Psoas muscle (tissue), 8 donors: ENCODE data around the gene NEUROG3. TPM values are rescaled to one million over a fixed set of nuclear protein-coding genes. Genes with fewer than 3 reads are reported as not detected.

ENCODE experiments used
- ATAC-seq, 4 donors: fragments of 200-7000 bp; cut with Tn5 transposase; one replicate each; pipeline ENCODE4 v1.9.1; 2020; ENCODE audit warnings: moderate library complexity in 3 of 4, mild to moderate bottlenecking in 2 of 4
- DNase-seq, 2 donors: peaks; one replicate each; pipeline ENCODE4 v3.0.0-alpha.2; 2020
- H3K27ac ChIP-seq: fragments of 200-600 bp; one replicate; pipeline ENCODE4 v1.8.0; 2022
- H3K27me3 ChIP-seq, 3 donors: fragments of 200-600 bp in 1 of 3; one replicate each; pipeline versions ENCODE4 v1.6.1 to v1.8.0; 2013 to 2022; ENCODE audit warnings: low read length in 2 of 3, mild to moderate bottlenecking in 2 of 3, moderate library complexity in 1 of 3; ENCODE audit not compliant: insufficient read depth in 3 of 3
- H3K36me3 ChIP-seq, 2 donors: fragments of 200-600 bp in 1 of 2; one replicate each; pipeline versions ENCODE4 v1.6.1 to v1.8.0; 2013 to 2022; ENCODE audit warnings: low read depth in 1 of 2, mild to moderate bottlenecking in 1 of 2, moderate library complexity in 1 of 2; ENCODE audit not compliant: insufficient read depth in 1 of 2
- H3K4me1 ChIP-seq: fragments of 200-600 bp; one replicate; pipeline ENCODE4 v1.8.0; 2022
- H3K4me3 ChIP-seq: fragments of 200-600 bp; one replicate; pipeline ENCODE4 v1.8.0; 2022; ENCODE audit warnings: mild to moderate bottlenecking
- H3K9me3 ChIP-seq: fragments of 200-600 bp; one replicate; pipeline ENCODE4 v1.8.0; 2022
- WGBS, 3 donors: extraction: QIAGEN DNeasy Blood & Tissue Kit; methylation state at CpG; one replicate each; pipeline versions ENCODE4 v1.1.6 to v1.1.7; 2013; 5-methylcytosine and 5-hydroxymethylcytosine counted together
- intact Hi-C, 2 donors: fragments of 100-400 bp; cut with DNase I; formaldehyde crosslinking; loops; one replicate each; pipeline versions ENCODE4 v1.11.0 to v1.14.2; 2022
- polyA plus RNA-seq, 3 donors: library from polyadenylated mRNA; stranded (reverse); fragments of 200-250 nt; gene quantifications; one replicate each; pipeline ENCODE4 v1.2.3, GENCODE V29; 2013
- total RNA-seq, 4 donors: library from RNA; stranded (reverse); fragmentation: NEBNext Ultra II Directional in 2 of 4; extraction: Animal tissue kit (Norgen Biotek cat#: 25700) in 2 of 4; gene quantifications; one replicate each; pipeline versions ENCODE4 v1.2.1 to v1.2.4, GENCODE V29; 2021 to 2023
- TF ChIP-seq, protein P1 (sequence below): fragments of 200-600 bp; IDR thresholded peaks from one replicate; pipeline ENCODE4 v1.8.0; 2022; ENCODE audit warnings: antibody characterized with exemption
- donor health status: healthy with polysubstance abuse.
- donor health status: DM: no; HTN: no; CAD: no; lungs with moderate emphysema.
- donor health status: Bipolar disorder and iron deficiency.
- donor health status: healthy.
- donor health status: DM: yes; HTN: yes; CAD: no.
- donor health status: DM: no; HTN: no; CAD: no.
- donor health status: DM: no; HTN: no; CAD: no.
- donor health status: DM: yes; HTN: yes; CAD: no.

Gene NEUROG3
- total and polyA plus RNA-seq, 7 donors: 0.01 TPM; not detected in 6

- H3K4me3 ChIP-seq: no peak overlapping the region
- 60 to 68% (median 62%) methylated on average over 5 of the region's 5 CpGs for WGBS, 3 donors
- intact Hi-C loops: no loop called here
- H3K9me3 ChIP-seq: no peaks in the 10 kb centered on the region
- H3K27ac ChIP-seq: no peak overlapping the region
- ATAC-seq (no peak), DNase-seq (no peak)
- H3K4me1 ChIP-seq: no peaks in the 10 kb centered on the region
- TF ChIP-seq, protein P1, sequence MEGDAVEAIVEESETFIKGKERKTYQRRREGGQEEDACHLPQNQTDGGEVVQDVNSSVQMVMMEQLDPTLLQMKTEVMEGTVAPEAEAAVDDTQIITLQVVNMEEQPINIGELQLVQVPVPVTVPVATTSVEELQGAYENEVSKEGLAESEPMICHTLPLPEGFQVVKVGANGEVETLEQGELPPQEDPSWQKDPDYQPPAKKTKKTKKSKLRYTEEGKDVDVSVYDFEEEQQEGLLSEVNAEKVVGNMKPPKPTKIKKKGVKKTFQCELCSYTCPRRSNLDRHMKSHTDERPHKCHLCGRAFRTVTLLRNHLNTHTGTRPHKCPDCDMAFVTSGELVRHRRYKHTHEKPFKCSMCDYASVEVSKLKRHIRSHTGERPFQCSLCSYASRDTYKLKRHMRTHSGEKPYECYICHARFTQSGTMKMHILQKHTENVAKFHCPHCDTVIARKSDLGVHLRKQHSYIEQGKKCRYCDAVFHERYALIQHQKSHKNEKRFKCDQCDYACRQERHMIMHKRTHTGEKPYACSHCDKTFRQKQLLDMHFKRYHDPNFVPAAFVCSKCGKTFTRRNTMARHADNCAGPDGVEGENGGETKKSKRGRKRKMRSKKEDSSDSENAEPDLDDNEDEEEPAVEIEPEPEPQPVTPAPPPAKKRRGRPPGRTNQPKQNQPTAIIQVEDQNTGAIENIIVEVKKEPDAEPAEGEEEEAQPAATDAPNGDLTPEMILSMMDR: no peak
- no peaks in the 10 kb centered on the region for H3K36me3 ChIP-seq
- H3K27me3 ChIP-seq: peaks cover 7 to 53% (median 8%) of the 10 kb centered on the region in 3 donors
Observed at GRCh38 chr10:69562731-69563254, 10.4 kb downstream of the NEUROG3 start.

DNA sequence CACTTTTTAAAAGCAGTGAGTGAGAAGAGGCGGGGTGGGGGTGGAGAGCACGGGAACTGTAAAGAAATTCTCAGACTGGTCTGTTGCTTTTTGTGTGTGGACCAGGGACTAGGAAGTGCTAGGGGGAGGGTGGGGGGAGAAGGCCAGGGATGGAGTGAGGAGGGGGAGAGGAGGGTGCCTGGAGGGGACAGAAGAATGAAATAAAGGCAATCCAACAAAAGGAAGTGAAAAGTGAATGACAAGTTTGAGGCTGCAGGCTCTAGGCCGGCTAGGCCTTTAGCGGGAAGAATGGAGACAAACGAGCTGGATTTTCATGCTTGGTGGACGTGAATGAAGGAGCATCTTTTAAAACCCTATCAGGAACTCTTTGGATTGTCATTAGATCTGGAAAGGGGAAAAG lies 13.7 kb downstream of the NEUROG3 start:
- H3K27ac ChIP-seq: no peak overlapping the region
- TF ChIP-seq, protein P1: no peak
- H3K36me3 ChIP-seq: no peaks in the 10 kb centered on the region
- H3K27me3 ChIP-seq: peaks cover 0 to 21% (median 5%) of the 10 kb centered on the region in 3 donors
- intact Hi-C loops: no loop called here
- no peaks in the 10 kb centered on the region for H3K9me3 ChIP-seq
- no peaks in the 10 kb centered on the region for H3K4me1 ChIP-seq
- no peak for ATAC-seq
- no peak for DNase-seq
- no peak overlapping the region for H3K4me3 ChIP-seq
- 33 to 43% (median 38%) methylated on average over 5 to 6 of the region's 6 CpGs for WGBS, 3 donors

GRCh38 chr10:69558559-69558958 lies 14.7 kb downstream of the NEUROG3 start:
- ATAC-seq (no peak), DNase-seq (no peak)
- Histone ChIP-seq H3K9me3 (no peaks in the 10 kb centered on the region), H3K27me3 (peaks cover 0 to 25% (median 5%) of the 10 kb centered on the region in 3 donors), H3K36me3 (no peaks in the 10 kb centered on the region), H3K4me1 (no peaks in the 10 kb centered on the region), H3K27ac (no peak overlapping the region), H3K4me3 (no peak overlapping the region)
- intact Hi-C loops: no loop called here
- TF ChIP-seq, protein P1: no peak
- WGBS, 3 donors: 81 to 92% (median 90%) methylated on average over 2 of the region's 2 CpGs

- TF ChIP-seq, protein P1: no peak
- no peak for DNase-seq
- Histone ChIP-seq H3K9me3 (peaks cover 13% of the 10 kb centered on the region), H3K36me3 (no peaks in the 10 kb centered on the region), H3K4me3 (no peak overlapping the region), H3K27me3 (peaks cover 0 to 27% (median 5%) of the 10 kb centered on the region in 3 donors), H3K27ac (no peak overlapping the region), H3K4me1 (no peaks in the 10 kb centered on the region)
- ATAC-seq: no peak
- intact Hi-C loops: no loop called here
- WGBS, 3 donors: 31 to 37% (median 31%) methylated on average over 6 of the region's 6 CpGs
Observed at GRCh38 chr10:69554611-69555010, 18.6 kb downstream of the NEUROG3 start.

DNA sequence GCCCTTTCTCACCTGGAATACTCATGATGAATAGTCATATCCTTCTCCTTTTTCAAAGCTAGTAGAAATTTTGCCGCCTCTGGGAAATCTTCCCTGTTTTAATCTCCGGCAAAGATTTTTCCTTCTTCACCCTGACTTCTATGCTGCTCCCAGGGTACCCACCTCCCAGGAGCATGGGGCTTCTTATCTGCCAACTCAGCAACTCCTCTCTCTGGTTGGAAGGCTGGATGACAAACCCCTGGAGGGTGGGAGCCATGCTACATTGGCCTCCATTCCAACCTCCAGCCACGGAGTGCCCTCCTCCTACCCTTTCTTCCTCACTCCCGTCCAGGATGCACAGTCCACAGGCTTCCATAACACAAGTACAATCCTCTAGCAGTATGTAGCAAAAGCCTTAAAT lies 19.9 kb downstream of the NEUROG3 start:
- intact Hi-C loops: no loop called here
- 75 to 81% (median 78%) methylated on average over 4 of the region's 4 CpGs for WGBS, 3 donors
- Histone ChIP-seq H3K9me3 (peaks cover 23% of the 10 kb centered on the region), H3K27ac (no peak overlapping the region), H3K4me3 (no peak overlapping the region), H3K36me3 (no peaks in the 10 kb centered on the region), H3K4me1 (no peaks in the 10 kb centered on the region), H3K27me3 (peaks cover 0 to 24% (median 5%) of the 10 kb centered on the region in 3 donors)
- TF ChIP-seq, protein P1: no peak
- ATAC-seq (no peak), DNase-seq (no peak)
